NK-92 treated with Interleukin-12 subunit alpha and Interleukin-12 subunit beta, amount 100 ng/mL, for 24 hours (cell line): ENCODE measurements around the gene DCLK1.

ENCODE experiments used
- DNase-seq: peaks from one replicate; lab custom pipeline; 2025; lab: John Stamatoyannopoulos, UW

DCLK1 gene

GRCh38 chr13:35947315-35947714 lies 183.9 kb downstream of the DCLK1 start:
- DNase-seq, result no peak

GRCh38 chr13:35945368-35945767 lies 185.8 kb downstream of the DCLK1 start:
- DNase-seq, result no peak

GRCh38 chr13:35941374-35941773 lies 189.8 kb downstream of the DCLK1 start:
- no peak for DNase-seq

- no peak for DNase-seq
Observed at GRCh38 chr13:35940734-35941133, 190.4 kb downstream of the DCLK1 start.

GRCh38 chr13:35936246-35936978 lies 194.8 kb downstream of the DCLK1 start:
- DNase-seq, result no peak

GRCh38 chr13:35930665-35931631 lies 200.2 kb downstream of the DCLK1 start:
- no peak for DNase-seq

- DNase-seq, result no peak
Observed at GRCh38 chr13:35927567-35928021, 203.6 kb downstream of the DCLK1 start.

GRCh38 chr13:35926859-35927530 lies 204.2 kb downstream of the DCLK1 start:
- no peak for DNase-seq

GRCh38 chr13:35925669-35926068 lies 205.5 kb downstream of the DCLK1 start:
- DNase-seq, result no peak

GRCh38 chr13:35923347-35923746 lies 207.8 kb downstream of the DCLK1 start:
- DNase-seq, result no peak

GRCh38 chr13:35920816-35921215 lies 210.4 kb downstream of the DCLK1 start:
- no peak for DNase-seq

- DNase-seq, result no peak
Observed at GRCh38 chr13:35917942-35918645, 213.1 kb downstream of the DCLK1 start.

GRCh38 chr13:35917252-35917941 lies 213.8 kb downstream of the DCLK1 start:
- DNase-seq, result no peak

GRCh38 chr13:35916146-35916545 lies 215.0 kb downstream of the DCLK1 start:
- no peak for DNase-seq

GRCh38 chr13:35914662-35915061 lies 216.5 kb downstream of the DCLK1 start:
- DNase-seq, result no peak

GRCh38 chr13:35912841-35913240 lies 218.3 kb downstream of the DCLK1 start:
- DNase-seq, result no peak

GRCh38 chr13:35909837-35910540 lies 221.2 kb downstream of the DCLK1 start:
- no peak for DNase-seq

- DNase-seq, result no peak
Observed at GRCh38 chr13:35909091-35909490, 222.1 kb downstream of the DCLK1 start.

GRCh38 chr13:35908226-35908625 lies 223.0 kb downstream of the DCLK1 start:
- DNase-seq, result no peak

GRCh38 chr13:35906636-35907035 lies 224.5 kb downstream of the DCLK1 start:
- no peak for DNase-seq

GRCh38 chr13:35903075-35903474 lies 228.1 kb downstream of the DCLK1 start:
- no peak for DNase-seq
